Measurements from ENCODE around the gene RALGDS.
"Not testable (repeated sequence)": the region's sequence is repeated elsewhere in the genome, so short reads cannot be mapped to it uniquely, and the experiment has no call there.

- not testable (repeated sequence) for TF ChIP-seq CTCF (IDR thresholded peaks at IDR 0.05; ENCODE audit: low read depth, low read length); MAX (IDR thresholded peaks at IDR 0.05; ENCODE audit: low read depth, low read length); POLR2A (IDR thresholded peaks at IDR 0.05; ENCODE audit: extremely low read depth, insufficient read length)
Measured at GRCh38 chr9:133169687-133170086, 48.6 kb upstream of the RALGDS start.

Measured in NB4 (cell line).